Vagina (tissue), 2 donors: ENCODE measurements around the gene CHD9.

ENCODE experiments used
- POLR2AphosphoS5 ChIP-seq, 2 donors: sonication (generic); formaldehyde crosslinking; IDR thresholded peaks; one replicate each; pipeline ENCODE4 v1.9.0; 2017; ENCODE audit warnings: antibody characterized with exemption in 2 of 2, mild to moderate bottlenecking in 2 of 2, low read depth in 1 of 2; ENCODE audit not compliant: insufficient read depth in 1 of 2
- TF ChIP-seq, protein P1 (sequence below), 3 experiments: fragments of 450-650 bp in 2 of 3; fragments of 200-600 bp in 1 of 3; sonication (generic) in 1 of 3; IDR thresholded peaks; one replicate each; pipeline ENCODE4 v1.5.1; 2017 to 2019; ENCODE audit warnings: antibody characterized with exemption in 3 of 3, mild to moderate bottlenecking in 2 of 3, moderate library complexity in 2 of 3

DNA sequence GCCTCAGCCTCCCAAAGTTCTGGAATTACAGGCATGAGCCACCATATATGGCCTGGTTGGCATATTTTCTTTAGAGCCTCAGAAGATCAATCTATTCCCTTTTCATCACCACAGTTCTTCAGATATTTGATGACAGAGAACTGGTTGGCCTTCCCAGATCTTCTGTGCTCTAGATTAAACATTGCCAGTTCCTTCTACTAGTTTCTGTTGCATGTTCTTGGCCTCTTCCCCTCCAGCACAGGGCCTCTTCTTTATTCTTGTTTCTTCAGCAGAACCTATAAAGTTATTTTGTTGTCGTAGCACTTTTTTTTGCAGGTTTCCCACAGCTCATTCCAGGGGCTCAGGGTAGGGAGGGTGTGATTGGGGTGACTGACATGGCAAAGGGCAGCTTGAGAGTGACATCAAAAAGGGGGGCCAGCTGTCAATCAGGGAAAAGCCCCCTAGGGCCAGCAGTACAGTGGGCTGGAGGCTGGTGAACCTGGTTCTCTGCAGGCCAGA lies 9.3 kb downstream of the CHD9 start:
- no peak for TF ChIP-seq POLR2AphosphoS5 (IDR thresholded peaks at IDR 0.05; ENCODE audit: insufficient read depth in 1 of 2, low read depth in 1 of 2)
- TF ChIP-seq, protein P1, sequence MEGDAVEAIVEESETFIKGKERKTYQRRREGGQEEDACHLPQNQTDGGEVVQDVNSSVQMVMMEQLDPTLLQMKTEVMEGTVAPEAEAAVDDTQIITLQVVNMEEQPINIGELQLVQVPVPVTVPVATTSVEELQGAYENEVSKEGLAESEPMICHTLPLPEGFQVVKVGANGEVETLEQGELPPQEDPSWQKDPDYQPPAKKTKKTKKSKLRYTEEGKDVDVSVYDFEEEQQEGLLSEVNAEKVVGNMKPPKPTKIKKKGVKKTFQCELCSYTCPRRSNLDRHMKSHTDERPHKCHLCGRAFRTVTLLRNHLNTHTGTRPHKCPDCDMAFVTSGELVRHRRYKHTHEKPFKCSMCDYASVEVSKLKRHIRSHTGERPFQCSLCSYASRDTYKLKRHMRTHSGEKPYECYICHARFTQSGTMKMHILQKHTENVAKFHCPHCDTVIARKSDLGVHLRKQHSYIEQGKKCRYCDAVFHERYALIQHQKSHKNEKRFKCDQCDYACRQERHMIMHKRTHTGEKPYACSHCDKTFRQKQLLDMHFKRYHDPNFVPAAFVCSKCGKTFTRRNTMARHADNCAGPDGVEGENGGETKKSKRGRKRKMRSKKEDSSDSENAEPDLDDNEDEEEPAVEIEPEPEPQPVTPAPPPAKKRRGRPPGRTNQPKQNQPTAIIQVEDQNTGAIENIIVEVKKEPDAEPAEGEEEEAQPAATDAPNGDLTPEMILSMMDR (IDR thresholded peaks at IDR 0.05) = no peak
